RWPE1 (cell line): ENCODE measurements around the gene PPP4R1.
A peak's percentile ranks its signal among the peaks of the same experiment; 100 is the strongest.

Experiments used
- CTCF ChIA-PET: fragments of 350-600 bp; sonication (Branson Sonifier 250); formaldehyde crosslinking; extraction: SDS; loops from one replicate; lab custom pipeline; 2021; lab: Yijun Ruan, JAX
- POLR2A ChIA-PET: fragments of 400-600 bp; formaldehyde crosslinking; extraction: SDS; loops from one replicate; lab custom pipeline; 2020; ENCODE audit warnings: antibody characterized with exemption; ENCODE audit not compliant: low non-redundant PET; lab: Yijun Ruan, JAX
- DNase-seq: peaks from one replicate; pipeline ENCODE4 v3.0.0; 2012; ENCODE audit warnings: low spot score
- H3K27ac ChIP-seq: fragments of 450-650 bp; 2 replicates; pipeline ENCODE4 v1.5.1; 2017
- TF ChIP-seq, protein P1 (sequence below): fragments of 450-650 bp; conservative IDR thresholded peaks from 2 replicates; pipeline ENCODE4 v1.5.1; 2017; ENCODE audit warnings: low read depth, mild to moderate bottlenecking

PPP4R1 gene

DNA sequence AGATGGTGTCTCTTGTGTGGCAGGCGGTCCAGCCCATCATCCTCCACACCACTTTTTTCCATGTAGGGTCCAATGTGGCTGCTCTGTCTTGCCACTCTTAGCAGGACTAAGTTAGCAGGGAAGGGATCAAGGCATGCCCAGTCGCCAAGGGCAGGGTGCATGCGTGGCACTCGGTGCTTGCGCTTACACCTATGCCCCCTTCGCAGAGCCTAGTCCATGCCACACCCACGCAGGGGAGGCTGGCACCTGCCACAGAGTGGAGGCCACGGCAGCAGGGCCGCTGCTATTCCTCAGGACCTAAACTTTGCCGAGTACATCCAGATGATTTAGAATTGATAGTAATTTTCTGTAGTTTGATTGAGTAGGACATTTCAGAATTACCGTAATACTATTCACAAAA is 79.5 kb downstream of the PPP4R1 start:
- TF ChIP-seq, protein P1, sequence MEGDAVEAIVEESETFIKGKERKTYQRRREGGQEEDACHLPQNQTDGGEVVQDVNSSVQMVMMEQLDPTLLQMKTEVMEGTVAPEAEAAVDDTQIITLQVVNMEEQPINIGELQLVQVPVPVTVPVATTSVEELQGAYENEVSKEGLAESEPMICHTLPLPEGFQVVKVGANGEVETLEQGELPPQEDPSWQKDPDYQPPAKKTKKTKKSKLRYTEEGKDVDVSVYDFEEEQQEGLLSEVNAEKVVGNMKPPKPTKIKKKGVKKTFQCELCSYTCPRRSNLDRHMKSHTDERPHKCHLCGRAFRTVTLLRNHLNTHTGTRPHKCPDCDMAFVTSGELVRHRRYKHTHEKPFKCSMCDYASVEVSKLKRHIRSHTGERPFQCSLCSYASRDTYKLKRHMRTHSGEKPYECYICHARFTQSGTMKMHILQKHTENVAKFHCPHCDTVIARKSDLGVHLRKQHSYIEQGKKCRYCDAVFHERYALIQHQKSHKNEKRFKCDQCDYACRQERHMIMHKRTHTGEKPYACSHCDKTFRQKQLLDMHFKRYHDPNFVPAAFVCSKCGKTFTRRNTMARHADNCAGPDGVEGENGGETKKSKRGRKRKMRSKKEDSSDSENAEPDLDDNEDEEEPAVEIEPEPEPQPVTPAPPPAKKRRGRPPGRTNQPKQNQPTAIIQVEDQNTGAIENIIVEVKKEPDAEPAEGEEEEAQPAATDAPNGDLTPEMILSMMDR, result no peak
- ChIA-PET CTCF (no interaction called here), POLR2A (no interaction called here)
- DNase-seq, result no peak
- H3K27ac ChIP-seq, result peak overlapping the region; percentile 22; the same call in 1 of the 2 replicates

DNA sequence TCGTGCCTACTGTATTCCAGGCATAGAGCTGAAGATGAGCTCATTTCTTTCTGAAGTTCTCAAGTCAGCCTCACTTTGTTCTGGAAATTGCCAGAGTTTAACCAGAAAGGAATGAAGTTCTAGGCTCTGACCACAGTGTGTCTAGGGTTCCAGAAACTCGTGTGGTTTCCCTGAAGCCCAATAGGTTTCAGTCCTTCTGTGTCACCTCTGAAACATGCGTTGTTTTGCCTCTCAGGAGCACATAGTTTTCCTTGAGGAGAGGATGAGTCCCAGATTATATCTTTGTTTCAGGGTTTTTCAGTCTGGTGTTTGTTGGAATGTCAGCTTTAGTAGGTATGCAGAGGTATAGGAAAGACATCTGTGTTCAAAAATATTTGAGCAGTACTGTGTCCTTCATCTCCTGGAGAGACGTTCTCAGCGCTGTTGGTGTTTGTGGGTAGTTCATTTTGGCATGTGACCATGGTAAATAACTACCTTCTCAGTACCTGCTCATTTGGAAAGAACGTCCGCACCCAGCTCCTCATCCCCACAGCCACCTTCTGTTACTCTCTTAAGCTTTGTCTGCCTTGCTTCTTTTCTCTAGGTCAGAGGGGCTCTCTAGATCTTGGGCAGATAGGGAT is 82.5 kb downstream of the PPP4R1 start:
- CTCF ChIA-PET, result no interaction called here
- no peak for DNase-seq
- TF ChIP-seq, protein P1, result no peak
- POLR2A ChIA-PET, result no interaction called here
- H3K27ac ChIP-seq, result no peak overlapping the region

DNA sequence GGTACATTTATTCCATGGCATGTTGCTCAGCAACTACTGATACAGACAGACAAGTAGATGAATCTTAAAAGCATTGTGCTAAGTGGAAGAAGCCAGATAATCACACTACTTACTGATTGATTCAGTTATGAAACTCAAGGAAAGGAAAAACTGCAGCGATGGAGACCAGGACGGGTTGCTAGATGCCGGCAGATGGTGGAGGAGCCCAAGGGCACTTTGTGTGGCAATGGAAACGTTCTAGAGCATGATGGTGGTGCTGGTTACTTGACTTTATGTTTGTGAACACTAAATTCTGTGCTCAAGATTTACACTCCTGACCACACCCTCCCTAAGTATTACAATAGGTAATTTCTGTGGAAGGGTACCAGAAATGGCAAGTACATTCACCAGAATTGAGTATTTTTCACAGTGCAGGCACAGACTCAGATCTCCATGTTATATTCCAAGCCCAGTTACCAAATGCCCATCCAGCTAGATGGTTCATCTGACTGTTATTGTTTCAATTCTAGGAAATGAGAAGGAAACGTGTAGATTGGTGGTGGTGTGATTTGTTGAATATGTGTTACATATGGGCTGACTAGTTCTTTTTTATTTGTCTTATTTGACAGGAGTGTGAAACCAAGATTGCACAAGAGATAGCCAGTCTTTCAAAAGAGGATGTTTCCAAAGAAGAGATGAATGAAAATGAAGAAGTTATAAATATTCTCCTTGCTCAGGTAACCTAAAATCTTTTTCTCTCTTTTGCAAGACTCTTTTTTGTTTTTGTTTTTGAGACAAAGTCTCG is 83.9 kb downstream of the PPP4R1 start:
- ChIA-PET CTCF (no interaction called here), POLR2A (no interaction called here)
- no peak for DNase-seq
- TF ChIP-seq, protein P1, result no peak
- no peak overlapping the region for H3K27ac ChIP-seq

DNA sequence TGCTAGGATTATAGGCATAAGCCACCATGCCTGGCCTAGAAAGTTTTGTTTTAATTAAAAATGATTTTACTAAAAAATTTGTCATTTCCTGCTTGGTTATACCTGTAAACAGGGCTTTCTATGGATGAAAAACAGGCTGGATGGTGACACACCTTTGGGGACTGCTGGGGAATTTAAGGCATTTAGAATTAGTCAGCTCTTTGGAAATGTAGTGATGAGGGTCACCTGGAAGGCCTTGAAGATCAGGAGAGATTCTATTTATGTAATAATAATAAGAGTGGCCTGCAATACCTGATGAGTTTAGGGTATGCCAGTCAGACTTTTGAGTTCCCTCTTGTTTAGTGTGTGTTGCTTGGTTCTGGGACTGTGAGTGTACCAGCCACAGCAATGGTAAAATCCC is 87.9 kb downstream of the PPP4R1 start:
- no peak for DNase-seq
- CTCF ChIA-PET, result no interaction called here
- TF ChIP-seq, protein P1, result no peak
- POLR2A ChIA-PET, result no interaction called here
- no peak overlapping the region for H3K27ac ChIP-seq

DNA sequence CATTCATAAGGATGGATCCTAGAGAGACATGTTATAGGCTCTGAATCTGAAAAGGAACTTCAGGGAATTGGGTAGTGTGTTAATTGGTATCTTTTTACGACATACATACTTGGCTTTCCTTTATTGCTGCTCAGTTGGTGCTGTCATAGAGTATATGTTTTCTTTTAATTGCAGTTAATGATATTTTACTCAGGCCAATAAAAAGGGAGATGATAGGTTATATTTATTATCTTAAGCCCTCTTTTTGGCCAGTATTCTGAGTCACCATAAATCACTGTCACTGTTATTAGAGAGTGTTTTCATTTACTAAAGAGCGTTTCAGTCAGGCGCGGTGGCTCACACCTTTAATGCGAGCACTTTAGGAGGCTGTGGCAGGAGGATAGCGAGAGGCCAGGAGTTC is 91.4 kb downstream of the PPP4R1 start:
- H3K27ac ChIP-seq, result no peak overlapping the region
- POLR2A ChIA-PET, result no interaction called here
- CTCF ChIA-PET, result no interaction called here
- DNase-seq, result no peak
- TF ChIP-seq, protein P1, result no peak

DNA sequence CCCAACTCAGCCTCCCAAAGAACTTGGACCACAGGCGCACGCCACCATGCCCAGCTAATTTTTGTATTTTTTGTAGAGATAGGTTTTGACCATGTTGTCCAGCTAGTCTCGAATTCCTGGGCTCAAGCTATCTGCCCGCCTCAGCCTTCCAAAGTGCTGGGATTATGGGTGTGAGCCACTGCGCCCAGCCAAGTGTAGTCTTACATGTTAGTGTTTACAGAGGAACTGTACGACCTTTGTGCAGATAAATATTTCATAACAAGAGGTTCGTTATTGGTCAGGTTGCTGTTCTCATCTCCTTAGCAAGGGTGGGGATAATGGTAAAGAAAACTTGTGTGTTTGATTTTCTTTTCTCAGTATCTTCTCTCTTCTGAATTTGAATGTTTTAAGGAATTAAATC is 92.6 kb downstream of the PPP4R1 start:
- ChIA-PET POLR2A (no interaction called here), CTCF (interaction anchor here (0.6 kb wide), 2 partner anchors 159 to 551 kb away, joined by 3 to 4 read pairs; no protein-coding TSS in a partner anchor)
- H3K27ac ChIP-seq, result no peak overlapping the region
- DNase-seq, result no peak
- TF ChIP-seq, protein P1, result no peak
